ENCODE data around the gene AMOTL2.

Gene AMOTL2

DNA sequence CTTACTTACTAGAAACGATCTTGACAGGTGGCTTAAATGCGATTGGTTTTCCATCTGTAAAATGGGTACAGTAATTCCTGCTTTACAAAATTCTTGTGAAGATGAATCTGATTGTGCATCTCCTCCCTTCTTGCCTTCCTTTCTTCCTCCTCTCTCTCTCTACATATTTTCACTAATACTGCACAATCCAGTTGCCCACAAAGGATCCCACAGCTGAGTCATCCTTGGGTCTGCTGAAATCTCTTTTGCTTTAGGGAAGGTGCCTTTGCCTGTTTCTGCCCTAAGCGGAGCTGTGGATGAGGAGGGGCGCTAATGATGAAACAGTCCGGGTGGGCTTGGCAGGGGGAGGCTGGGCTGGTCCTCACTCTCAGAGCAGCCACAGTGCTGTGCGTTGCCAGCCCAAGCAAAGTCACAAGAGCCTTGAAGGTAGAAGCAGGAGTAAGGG is 46.1 kb downstream of the AMOTL2 start:
- DNase-seq (ENCODE audit: low read depth), result no peak
- TF ChIP-seq, protein P1, sequence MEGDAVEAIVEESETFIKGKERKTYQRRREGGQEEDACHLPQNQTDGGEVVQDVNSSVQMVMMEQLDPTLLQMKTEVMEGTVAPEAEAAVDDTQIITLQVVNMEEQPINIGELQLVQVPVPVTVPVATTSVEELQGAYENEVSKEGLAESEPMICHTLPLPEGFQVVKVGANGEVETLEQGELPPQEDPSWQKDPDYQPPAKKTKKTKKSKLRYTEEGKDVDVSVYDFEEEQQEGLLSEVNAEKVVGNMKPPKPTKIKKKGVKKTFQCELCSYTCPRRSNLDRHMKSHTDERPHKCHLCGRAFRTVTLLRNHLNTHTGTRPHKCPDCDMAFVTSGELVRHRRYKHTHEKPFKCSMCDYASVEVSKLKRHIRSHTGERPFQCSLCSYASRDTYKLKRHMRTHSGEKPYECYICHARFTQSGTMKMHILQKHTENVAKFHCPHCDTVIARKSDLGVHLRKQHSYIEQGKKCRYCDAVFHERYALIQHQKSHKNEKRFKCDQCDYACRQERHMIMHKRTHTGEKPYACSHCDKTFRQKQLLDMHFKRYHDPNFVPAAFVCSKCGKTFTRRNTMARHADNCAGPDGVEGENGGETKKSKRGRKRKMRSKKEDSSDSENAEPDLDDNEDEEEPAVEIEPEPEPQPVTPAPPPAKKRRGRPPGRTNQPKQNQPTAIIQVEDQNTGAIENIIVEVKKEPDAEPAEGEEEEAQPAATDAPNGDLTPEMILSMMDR (conservative IDR thresholded peaks at IDR 0.05; ENCODE audit: low read depth, low read length), result no peak
- no peak overlapping the region for H3K4me3 ChIP-seq (ENCODE audit: low read length)

DNA sequence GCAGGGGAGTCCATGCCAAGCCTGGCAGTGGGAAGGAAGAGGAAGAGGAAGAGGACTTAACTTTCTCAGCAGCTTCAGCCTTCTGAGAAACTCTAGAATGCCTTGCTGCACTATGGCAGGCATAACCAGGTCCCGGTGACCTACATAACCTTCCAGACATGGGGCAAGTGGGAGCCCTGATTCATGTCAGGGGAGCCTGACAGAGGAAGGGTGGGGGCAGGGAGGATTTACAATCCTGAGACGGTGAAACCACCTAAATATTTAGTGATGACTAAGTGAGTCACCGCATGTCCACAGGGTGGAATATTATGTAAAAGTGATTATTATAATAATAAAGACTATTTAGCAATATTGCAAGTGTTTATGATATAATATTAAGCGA is 46.7 kb downstream of the AMOTL2 start:
- TF ChIP-seq, protein P1 (conservative IDR thresholded peaks at IDR 0.05; ENCODE audit: low read depth, low read length), result no peak
- no peak for DNase-seq (ENCODE audit: low read depth)
- no peak overlapping the region for H3K4me3 ChIP-seq (ENCODE audit: low read length)

DNA sequence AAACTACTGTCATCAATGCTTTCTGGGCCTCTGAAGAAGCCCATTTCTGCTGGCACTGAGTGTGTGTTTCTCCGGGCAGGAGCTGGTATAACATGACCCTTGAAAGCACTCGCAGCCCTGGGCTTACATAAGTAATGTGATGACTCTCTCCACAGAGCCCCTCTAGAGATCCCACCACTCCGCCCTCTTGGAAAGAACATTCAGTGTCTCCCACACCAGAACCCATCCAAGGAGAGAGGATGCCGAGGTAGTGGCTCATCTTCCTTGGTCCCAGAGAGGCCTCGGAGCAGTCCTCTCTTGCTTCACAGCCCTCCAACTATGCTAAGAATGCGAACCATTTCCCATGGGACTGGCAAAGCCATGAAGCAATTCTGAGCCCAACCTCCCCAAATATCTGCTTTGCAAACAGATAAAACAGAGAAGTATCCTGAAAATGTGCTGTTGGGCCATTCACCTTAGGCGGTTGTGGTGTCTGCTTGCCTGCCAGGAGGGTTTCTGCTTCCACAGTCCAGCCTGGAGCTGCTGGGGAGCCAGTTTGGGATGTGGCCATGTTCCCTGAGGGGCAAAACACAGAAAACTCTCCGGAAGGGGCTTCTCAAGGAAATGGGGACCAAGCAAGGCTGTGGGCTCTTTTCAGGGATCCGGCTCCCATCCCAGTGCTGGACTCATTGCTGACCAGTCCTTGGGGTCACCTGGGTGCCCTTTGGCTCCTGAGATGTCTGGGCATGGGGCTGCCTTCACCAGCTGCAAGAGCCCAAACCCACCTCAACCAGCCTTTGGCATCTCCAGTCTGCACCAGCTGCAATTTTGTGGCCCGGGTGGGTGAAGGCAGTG is 47.3 kb downstream of the AMOTL2 start:
- DNase-seq (ENCODE audit: low read depth), result no peak
- TF ChIP-seq, protein P1 (conservative IDR thresholded peaks at IDR 0.05; ENCODE audit: low read depth, low read length), result no peak
- no peak overlapping the region for H3K4me3 ChIP-seq (ENCODE audit: low read length)

DNA sequence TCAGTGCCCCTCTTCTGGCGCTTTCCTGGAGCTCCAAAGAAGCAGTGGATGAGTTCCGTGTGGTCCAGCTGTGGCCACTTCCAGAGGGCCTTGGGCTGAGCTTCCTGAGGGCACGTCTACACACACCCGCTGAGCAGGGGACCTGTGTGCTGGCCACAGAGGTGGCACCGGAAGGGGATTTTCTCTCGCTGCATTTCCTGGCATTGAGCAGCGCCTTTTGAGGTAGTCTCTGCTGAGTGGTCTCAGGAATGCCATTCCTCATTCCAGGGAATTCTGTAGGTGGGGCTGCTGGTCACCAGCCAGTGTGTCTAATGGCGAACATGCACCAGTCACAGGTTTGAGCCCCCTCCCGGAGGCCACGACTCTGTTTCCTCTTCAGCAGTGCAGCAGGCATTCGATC is 48.1 kb downstream of the AMOTL2 start:
- no peak overlapping the region for H3K4me3 ChIP-seq (ENCODE audit: low read length)

DNA sequence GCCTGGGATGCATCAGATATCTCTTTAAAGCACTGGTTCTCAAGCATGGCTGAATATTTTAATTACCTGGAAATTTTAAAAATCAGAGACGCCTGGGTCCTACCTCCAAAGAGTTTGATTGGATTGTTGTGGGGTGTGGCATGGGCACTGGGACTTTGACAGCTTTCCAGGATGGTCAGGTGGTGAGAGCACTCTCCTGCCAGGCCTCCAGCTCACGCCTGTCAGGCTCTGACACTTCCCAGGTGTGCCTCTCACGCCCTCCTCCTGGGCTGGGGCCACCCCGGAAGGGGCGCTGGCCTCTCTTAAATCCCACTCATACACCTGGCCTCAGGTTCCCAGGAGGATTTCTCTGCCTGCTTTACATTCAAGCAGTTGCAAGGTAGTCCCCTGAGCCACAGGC is 48.5 kb downstream of the AMOTL2 start:
- TF ChIP-seq, protein P1 (conservative IDR thresholded peaks at IDR 0.05; ENCODE audit: low read depth, low read length), result no peak

More for the DNA sequence above, 48.1 kb downstream of the AMOTL2 start:
- TF ChIP-seq, protein P1 (conservative IDR thresholded peaks at IDR 0.05; ENCODE audit: low read depth, low read length), result no peak
- no peak for DNase-seq (ENCODE audit: low read depth)

DNA sequence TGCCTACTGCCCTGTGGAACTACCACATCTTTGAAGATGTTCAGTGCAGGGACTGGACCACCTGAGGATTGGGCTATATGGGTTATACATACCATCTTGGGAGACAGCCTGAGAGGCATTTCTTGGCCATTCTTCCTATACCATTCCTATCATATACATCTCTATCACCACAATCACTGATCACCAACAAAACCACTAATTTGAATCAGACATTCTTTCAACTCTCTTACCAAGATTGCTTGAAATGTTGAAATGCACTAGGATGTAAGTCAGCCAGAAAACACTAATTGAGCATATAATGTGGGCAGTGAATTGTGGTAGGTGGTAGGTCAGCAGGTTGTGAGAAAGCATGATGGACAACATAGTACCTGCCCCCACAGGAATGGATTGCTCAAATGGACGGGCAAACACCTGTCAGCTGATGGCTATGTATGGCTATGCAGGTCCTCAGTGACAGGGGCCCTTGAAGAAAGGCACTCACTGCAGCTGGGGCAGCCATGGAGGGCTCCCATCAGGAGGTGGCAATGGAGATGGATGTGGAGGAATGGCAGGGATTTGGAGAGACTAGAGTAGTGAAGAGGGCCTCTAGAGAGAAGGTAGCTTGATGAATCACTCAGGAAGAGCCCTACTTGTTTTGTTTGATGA is 49.1 kb downstream of the AMOTL2 start:
- H3K4me3 ChIP-seq (ENCODE audit: low read length), result no peak overlapping the region
- TF ChIP-seq, protein P1 (conservative IDR thresholded peaks at IDR 0.05; ENCODE audit: low read depth, low read length), result no peak
- no peak for DNase-seq (ENCODE audit: low read depth)

More for the DNA sequence above, 48.5 kb downstream of the AMOTL2 start:
- no peak for DNase-seq (ENCODE audit: low read depth)
- no peak overlapping the region for H3K4me3 ChIP-seq (ENCODE audit: low read length)

Data from retinal pigment epithelial cell (primary cell).